GM12864 (cell line): ENCODE data around the gene GABRR1.

Experiments
- DNase-seq: peaks from one replicate; pipeline ENCODE4 v3.0.0-alpha.2; 2011; ENCODE audit warnings: low read depth
- H3K4me3 ChIP-seq: 2 replicates; pipeline ENCODE4 v1.5.1; 2011; ENCODE audit warnings: mild to moderate bottlenecking, low read depth, low read length, control low read depth
- TF ChIP-seq, protein P1 (sequence below): IDR thresholded peaks from 2 replicates; pipeline ENCODE4 v1.5.1; 2011; ENCODE audit warnings: low read depth, mild to moderate bottlenecking, moderate library complexity, low read length, control low read depth, inconsistent platforms; ENCODE audit errors: missing control alignments

The GABRR1 gene

GRCh38 chr6:89221129-89221528 lies 4.0 kb upstream of the GABRR1 start:
- DNase-seq: no peak
- H3K4me3 ChIP-seq: no peak overlapping the region
- TF ChIP-seq, protein P1, sequence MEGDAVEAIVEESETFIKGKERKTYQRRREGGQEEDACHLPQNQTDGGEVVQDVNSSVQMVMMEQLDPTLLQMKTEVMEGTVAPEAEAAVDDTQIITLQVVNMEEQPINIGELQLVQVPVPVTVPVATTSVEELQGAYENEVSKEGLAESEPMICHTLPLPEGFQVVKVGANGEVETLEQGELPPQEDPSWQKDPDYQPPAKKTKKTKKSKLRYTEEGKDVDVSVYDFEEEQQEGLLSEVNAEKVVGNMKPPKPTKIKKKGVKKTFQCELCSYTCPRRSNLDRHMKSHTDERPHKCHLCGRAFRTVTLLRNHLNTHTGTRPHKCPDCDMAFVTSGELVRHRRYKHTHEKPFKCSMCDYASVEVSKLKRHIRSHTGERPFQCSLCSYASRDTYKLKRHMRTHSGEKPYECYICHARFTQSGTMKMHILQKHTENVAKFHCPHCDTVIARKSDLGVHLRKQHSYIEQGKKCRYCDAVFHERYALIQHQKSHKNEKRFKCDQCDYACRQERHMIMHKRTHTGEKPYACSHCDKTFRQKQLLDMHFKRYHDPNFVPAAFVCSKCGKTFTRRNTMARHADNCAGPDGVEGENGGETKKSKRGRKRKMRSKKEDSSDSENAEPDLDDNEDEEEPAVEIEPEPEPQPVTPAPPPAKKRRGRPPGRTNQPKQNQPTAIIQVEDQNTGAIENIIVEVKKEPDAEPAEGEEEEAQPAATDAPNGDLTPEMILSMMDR: no peak

GRCh38 chr6:89216411-89216810 lies 747 bp downstream of the GABRR1 start:
- no peak overlapping the region for H3K4me3 ChIP-seq
- DNase-seq: no peak
- TF ChIP-seq, protein P1: no peak

GRCh38 chr6:89215391-89215790 lies 1.8 kb downstream of the GABRR1 start:
- no peak overlapping the region for H3K4me3 ChIP-seq
- DNase-seq: no peak
- TF ChIP-seq, protein P1: no peak

DNA sequence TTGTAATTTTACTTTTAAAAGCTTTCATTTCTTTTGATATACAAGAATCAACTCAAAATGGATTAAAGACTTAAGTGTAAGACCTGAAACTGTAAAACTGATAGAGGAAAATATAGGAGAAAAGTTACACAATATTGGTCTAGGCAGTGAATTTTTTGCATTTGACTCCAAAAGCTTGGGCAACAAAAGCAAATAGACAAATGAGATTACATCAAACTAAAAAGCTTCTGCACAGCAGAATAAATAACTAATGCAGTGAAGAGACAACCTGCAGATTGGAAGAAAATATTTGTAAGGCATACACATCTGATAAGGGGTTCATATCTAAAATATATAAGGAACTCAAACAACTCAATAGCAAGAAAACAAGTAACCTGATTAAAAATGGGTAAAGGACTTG lies 3.0 kb downstream of the GABRR1 start:
- no peak for DNase-seq
- no peak overlapping the region for H3K4me3 ChIP-seq
- TF ChIP-seq, protein P1: no peak

- no peak overlapping the region for H3K4me3 ChIP-seq
- no peak for DNase-seq
- TF ChIP-seq, protein P1: no peak
Measured at GRCh38 chr6:89212472-89212871, 4.7 kb downstream of the GABRR1 start.

DNA sequence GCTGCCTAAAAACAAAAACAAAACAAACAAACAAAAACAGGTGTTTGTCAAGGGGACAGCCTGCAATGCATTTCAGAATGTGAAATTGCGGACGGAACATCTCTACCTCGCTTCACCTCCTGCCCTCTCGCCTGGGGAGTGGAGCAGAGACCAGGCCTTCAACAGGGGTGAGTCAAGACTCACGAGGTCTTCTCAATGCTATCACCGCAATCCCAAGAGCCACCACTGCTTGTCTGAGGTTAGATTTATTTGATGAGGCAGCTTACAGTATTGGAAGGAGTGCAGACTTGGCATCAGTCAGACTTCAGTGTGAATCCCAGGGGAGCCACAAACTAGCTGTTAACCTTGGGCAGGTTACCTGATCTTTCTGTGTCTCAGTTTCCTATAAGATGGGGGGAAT lies 7.7 kb downstream of the GABRR1 start:
- DNase-seq: no peak
- no peak overlapping the region for H3K4me3 ChIP-seq
- TF ChIP-seq, protein P1: no peak

- no peak overlapping the region for H3K4me3 ChIP-seq
- DNase-seq: no peak
- TF ChIP-seq, protein P1: no peak
Measured at GRCh38 chr6:89208551-89208950, 8.6 kb downstream of the GABRR1 start.
